ENCODE data around the gene RBKS.

The RBKS gene

DNA sequence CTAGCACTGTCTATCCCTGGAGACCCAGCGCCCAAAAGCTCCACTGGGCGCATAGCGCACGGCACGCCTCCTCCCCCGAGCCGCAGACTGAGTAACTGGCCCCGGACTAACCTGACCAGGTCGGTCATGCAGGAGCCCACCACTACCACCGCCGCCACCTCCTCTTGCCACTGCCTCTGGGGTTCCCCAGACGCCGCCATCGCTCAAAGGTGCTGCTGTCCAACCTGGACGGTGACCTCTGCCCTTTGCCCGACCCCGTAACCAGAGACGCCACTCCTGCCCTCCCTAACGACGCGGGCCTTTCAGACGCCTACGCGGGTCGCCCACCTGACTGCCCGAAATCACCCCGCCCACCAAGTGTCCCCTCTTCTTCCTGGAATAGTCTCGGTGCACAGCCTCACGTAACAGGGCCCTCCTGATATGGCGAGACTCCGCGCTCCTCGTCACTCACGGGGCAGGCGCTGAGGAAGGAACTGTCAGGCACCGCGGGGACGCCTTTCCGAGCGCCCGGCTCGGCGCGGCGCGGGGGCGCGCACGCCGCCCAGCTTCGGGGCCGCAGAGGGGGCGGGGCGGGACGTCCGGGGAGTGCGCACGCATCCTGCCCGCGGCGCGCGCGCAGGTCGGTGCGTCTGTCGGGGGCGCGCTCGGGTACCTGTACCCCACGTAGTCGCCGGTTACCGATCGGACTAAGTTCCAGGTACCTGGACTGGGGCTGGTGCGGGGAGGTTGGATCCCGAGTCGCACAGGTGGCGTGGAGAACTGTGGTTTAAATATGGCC, at the start of gene RBKS, which contains the start of gene BABAM2:
RBKS (minus strand) TSS at position 242 of the 778 bp plus-strand sequence; CDS start at position 200, 42 bp downstream.
BABAM2 (plus strand) TSS at position 584 of the 778 bp plus-strand sequence. CDS start 3,828 bp downstream, outside the sequence.
- peak; percentile 80 for DNase-seq (ENCODE audit: low read depth)

DNA sequence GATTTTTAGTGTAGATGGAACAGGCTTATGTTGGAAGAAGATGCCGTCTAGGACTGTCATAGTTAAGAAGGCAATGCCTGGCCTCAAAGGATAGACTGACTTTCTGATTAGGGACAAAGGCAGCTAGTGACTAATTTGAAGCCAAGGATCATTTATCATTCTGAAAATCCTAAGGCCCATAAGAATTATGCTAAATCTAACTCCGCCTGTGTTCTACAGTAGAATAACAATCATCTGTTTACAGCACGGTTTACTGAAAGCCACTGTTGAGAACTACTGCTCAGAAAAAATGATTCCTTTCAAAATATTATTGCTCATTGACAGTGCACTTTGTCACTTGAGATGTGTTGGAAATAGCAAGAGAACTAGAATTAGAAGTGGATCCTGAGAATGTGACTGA, 44.8 kb upstream of the RBKS start:
- DNase-seq (ENCODE audit: low read depth) = no peak

DNA sequence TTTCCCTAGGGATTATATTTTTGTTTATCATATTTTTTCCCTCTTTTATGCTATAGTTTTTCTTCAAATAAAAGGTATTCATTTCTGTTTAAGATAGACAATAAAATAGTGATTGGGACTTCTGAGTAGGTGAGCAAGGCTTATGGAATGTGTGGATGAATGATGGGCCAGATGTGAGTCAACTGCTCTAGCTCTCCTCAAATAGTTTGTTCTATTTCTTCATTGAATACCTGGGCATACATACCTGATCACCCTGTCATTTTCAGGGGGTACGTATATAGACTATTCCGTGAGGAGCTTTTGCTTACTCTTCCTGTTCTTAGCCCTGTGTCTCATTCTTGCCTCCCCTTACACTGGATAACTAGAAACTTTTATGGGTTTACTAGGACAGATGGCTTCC, 42.2 kb upstream of the RBKS start:
- no peak for DNase-seq (ENCODE audit: low read depth)

DNA sequence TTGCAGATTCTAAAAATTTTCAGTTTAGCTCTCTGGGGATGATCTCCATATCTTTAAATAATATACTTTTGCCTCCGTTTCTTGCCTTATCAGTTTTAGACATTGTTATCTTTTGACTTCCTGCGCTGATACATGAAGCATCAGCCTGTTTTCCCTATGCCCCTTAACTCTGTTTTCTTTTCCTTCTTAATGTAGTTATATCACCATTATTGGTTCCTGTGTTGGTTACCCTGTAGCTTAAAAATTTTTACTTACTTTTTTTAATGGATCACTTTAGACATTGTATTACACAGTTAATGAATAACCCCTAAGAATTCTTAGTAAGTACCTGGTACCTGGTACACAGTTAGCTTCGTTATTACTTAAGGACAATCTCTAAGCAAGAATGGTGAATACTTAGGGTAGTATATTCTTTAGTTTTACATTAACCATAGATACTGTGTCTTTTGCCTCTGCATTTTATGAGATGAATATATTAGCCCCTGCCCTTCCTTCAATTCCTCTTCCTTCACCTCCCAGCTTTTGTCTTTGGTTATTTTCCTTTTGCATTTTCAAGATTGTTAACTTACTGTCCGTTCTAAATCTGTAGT, 41.3 kb upstream of the RBKS start:
- DNase-seq (ENCODE audit: low read depth) = no peak

DNA sequence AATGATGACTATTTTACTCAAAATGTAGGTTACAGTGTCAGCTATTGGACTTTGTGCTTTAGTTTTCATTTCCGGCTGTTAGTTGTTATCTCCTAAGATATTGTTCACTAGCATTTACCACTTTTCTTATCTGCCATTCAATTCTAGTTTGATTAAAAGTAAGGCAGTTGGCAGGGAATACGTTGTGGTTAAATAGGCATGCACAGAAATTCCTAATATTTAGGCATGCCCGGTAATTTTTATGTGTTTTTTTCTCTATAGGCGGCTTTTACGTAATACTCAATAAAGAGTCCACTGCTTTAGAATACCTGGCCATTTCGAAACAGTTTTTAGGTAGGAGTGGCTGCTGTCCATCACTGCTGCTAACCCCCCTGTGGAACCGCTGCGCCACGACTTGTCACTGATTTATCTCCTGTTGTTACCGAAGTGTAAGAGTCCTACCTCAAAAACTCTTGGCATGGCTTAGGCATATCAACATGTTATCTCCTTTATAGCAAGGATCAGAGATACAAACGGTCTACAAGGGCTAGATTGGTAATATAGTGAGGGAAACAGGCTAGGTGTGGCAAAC, 39.8 kb upstream of the RBKS start:
- no peak for DNase-seq (ENCODE audit: low read depth)

DNA sequence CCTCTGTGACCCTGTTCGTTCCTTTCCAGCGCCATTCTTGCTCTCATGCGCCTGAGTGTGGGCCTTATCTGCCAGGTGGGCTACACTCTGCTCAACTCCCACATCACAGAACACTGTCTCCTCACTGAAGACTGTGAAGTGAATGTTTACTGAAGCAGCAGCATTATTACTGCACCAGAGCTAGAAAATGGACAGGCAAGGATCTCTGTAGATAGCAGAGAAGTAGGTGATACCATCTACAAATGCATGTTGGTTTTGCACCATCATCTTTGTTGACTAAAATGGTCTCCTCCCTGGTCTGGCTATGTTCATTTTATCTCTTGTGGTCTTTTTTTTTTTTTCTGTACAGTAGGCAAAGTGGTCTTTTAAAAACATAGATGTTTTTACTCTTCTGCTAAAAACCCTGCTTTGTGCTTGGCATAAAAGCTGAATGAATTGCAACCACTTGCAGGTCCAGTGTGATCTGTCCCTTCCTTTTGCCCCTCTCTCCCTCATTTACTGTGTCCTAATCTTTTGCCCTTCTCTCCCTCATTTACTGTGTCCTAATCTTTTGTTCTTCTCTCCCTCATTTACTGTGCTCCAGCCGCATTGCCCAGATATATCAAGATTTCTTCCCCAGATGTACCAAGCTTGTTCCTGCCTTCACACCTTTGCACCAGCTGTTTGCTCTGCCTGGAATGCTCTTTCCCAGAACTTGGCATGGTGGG, 35.7 kb upstream of the RBKS start:
- DNase-seq (ENCODE audit: low read depth) = no peak

DNA sequence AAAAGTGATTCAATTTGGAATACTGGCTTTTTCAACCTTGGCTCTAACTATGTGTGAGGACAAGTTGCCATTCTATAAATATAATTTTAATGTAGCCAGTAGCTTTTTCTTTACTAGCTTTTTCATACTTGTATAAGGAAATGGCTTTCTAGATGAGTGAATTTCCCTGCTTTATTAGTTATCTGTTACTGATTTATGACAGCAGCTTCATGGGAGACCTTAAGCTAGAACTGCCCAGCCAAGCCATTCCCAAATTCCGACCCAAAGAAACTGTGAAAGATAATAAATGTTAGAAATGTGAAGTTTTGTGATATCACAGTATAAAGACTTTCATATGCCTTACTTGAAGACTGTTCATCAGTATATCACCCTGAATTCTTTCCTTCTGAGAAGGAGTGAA, 32.7 kb upstream of the RBKS start:
- DNase-seq (ENCODE audit: low read depth) = no peak

DNA sequence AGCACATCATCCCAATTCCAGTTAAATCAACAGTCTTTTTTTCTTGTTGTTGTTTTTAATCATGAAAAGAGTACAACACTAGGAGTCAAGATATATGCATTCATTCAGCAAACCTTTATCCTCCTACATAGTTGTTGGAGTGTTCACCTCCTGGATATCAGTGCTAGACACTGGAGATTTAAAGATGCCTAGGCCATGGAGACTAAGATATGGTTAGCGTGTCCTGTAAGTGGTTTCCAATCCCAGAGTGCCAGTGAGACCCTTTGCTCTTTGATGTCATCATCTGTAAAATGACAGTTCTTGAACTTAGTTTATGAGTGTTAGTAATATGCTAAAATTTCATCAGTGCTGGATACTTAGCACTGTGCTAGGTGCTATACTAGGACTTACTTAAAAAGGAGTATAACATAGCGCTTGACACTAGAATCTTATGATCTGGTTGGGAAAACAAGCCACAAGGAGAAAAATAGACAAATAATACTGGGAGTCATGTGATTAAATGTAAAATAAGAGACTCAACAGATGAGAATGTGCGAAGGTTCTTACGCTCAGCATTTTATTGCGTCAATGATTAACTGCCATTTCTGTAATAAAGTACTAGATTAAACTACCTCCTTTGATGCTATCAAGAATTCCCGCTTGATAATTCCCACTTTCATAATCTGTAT, 31.8 kb upstream of the RBKS start:
- no peak for DNase-seq (ENCODE audit: low read depth)

DNA sequence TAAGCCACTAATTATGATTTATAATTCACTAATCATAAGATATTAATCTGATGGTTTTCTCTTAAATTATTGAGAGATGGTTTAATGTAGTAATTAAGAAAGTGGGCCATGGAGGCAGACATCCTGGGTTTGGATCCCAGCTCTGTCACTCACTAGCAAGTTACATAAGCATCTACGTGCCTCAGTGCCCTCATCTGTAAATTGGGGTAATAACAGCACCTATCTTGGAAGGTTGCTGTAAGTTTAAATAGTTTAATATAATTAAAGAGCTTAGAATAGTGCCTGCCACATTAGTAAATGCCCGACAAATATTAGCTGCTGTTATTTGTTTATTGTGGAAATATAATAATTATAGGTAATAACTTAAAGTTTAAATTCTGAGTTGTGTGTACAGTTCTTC, 31.2 kb upstream of the RBKS start:
- no peak for DNase-seq (ENCODE audit: low read depth)

DNA sequence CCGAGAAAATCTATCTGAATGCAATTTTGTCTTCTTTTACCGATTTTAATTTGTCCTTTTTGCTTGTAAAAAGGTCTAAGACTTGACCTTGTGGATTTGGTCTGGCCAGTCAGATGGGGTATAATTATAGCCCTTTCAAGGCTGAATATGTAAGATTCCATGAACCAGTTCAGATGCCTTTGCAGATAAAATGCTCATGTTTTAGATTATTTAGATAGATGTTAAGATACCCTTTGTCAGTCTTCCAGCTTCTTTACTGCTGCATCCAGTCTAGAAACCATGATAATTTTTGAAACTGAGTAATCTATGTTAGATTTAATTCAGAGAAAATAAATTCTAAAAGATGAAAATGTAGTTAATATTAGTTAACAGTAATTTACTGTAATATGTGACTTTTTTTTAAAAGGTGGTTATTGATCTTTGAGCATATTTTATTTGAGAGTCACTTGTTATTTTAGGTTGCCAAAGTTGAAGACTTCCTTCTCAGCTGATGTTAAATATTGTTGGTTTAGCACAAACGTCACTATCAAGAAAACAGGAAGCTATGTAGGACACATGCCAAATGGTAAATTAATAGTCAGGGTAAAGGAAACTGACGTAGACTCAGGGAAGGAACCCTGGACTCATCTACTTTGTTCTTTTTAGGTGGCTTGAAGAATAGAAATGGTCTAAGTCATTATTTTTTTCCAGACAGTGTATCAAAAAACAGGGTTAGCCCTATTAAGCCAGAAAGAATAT, 30.1 kb upstream of the RBKS start:
- no peak for DNase-seq (ENCODE audit: low read depth)

DNA sequence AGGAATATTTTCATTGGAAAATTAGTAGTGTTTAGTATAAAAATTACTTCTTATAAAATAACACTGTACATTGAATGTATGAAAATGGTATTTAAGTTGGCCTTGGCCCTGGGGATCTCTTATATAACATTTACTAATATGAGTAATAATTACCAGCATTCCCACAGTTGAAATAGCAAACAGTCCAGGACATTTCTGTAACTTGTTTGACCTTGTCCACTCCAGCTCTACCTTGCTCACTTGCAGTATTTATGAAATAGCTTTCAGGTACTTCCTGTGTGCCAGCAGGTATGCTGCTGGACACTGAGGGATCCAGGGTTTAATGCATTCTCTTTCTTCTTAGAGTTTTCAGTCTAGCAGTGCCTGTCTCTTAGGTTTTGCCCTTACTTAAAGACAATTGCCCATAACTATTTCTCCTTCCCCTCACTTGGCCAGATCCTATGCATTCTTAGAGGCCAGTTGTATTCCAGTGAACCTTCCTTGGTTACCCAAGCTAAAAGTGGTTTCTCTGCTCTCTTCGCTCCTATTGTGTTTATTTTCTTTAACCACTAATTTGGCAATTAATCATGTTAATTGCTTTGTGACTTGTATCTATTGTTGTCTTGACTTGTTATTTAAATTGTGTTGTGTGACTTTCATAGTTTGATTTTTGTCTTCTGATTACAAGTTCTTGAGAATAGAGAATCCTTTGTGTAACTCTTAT, 26.3 kb upstream of the RBKS start:
- no peak for DNase-seq (ENCODE audit: low read depth)

DNA sequence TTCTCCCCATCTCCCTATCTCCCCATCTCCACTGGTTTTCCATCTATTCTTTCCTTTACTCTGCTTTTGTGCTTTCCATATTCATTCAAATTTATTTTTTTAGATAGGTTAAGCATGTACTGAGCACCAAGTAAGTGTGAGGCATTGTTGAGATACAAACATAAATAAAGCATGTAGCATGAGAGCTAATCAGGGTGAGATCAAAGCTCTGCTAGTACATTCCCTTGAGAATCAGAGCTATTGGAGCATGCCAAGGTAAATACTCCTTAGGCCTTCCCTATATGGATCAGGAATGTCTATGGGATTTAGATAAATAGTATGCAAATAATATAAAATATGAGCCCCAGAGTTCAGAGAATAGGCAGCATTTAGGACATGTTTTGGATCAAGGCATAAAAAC, 25.7 kb upstream of the RBKS start:
- DNase-seq (ENCODE audit: low read depth) = no peak

DNA sequence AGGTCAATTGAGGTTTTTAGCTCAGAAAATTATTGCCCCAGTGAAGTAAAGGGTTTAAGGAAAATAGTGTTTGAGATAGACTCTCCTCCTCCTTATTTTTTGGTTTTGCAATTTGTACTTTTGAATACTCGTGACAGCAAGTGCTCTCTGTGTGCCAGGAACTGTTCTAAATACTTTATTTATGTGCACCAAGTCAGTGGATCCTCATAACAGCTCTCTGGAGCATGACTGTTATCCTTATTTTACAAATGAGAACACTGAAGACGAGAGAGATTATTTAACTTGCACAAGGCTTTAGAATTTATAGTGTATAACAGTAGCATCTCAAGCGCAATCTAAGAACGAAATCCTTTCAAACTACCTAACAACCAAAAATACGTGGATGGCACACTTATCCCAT, 25.0 kb upstream of the RBKS start:
- DNase-seq (ENCODE audit: low read depth) = no peak

DNA sequence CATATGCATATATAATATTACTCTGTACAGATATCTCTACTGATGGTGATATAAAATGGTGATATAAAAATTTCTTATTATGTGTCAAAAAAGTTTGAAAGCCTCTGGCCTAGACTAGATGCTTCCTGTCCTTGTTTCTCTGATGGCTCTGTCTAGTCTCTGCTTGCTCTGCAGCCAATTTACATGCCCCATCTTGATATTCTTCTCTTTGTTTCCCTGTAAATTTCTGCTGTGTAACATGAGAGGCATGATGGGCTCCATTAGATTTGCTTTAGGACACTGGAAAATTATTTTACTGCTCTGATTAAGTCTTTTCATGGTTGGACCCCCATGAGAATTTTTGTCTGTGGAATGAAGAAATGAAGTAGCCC, 24.6 kb upstream of the RBKS start:
- DNase-seq (ENCODE audit: low read depth) = no peak

DNA sequence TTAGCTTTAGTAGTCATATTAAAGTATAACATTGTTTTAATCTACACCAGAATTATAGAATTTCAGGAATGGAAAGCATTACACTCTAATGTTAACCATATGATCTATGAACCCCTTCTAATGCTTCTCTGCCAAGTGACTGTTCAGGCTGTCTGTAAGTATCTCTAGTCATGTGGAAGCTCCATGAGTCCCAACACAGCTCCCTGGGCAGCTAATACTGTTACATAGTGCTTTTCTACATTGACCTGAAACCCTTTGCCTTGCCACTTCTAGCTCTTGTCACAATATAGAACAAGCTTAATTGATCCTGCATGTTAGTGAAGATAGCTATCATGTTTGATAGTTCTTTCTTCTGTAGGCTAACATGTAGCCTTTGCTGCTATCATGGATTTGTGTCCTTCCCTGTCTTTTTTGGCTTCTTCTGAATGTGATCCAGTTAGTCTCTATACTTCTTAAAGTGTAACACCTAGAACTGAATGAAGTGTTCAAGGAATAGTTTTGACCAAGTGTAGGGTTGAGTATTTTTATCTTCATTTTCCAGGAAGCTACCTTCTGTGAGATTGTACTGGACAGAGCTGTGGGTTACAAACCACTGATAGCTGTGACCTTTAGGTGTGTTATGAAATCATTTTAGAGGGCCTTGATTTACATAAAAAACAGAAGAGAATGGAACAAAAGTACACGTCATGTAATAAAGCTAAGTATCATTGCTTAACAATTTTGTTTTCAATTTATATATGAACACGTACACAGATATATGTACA, 24.0 kb upstream of the RBKS start:
- no peak for DNase-seq (ENCODE audit: low read depth)

DNA sequence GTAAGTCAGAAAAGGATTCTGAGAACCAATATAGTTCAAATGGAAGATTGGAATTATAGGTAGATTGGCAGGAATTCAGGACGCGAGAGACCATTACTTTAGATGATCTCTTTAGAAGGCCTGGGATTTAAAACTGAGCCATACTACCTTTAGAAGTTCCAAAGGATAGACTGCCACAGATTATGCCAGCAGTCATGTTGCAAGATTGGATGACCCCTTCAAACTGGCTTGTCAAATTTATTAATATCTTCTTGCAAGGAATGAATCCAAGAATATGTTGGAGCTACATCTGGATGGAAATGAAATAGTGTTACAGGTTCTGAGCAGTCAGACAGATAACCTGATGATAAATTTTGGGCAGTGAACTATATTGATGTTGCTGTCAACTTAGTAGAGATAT, 22.3 kb upstream of the RBKS start:
- DNase-seq (ENCODE audit: low read depth) = no peak

DNA sequence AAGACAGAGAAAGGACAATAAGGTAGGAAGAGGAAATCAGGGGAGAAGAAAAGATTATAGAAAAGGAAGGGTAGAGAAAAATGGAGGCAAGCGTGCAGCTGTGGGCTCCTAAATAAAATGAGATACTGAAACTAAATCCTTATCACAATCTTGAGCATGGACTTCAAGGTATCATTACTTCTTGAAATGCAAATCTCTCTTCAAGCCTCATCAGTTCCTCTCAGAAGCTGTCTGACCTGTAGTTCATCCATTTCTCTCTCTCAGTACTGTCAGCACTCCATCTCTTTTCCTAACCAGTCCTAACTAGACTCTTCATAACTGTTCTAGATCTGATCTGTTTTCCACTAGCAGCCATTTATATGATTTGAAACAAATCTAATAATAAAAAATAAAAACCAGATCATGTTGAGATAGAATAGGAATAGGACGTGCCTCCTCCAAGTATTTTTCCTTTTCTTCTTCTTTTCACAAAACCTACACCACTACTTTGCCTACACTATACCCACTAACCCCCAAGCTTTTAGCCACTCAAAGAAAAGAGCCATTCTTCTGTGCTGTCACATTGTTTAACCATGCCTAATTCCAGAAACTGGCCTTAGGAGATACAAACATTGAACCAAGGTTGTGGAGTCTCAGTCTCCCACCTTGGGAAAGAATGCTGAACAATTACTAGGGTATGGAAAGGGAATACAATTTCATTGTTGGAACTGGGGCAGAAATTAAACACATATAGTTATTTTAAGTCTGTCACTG, 21.4 kb upstream of the RBKS start:
- no peak for DNase-seq (ENCODE audit: low read depth)

DNA sequence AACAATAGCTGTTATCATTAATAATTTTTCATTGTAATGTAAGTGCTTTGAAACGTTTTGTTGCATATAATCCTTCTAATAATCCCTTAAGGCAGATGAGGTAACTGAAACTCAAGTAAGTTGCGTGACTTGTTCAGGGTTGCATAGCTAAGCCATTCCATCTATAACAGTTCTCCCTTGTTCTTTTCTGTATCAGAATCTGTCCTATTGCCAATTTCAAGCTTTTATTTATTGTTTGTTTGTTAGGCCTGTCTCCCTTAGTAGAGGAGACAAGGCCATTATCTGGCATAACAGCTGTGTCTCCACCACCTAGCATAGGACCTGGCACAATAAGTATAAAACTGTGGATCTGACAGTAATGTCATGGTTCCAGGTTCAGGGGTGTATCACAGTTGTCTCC, 19.7 kb upstream of the RBKS start:
- no peak for DNase-seq (ENCODE audit: low read depth)

DNA sequence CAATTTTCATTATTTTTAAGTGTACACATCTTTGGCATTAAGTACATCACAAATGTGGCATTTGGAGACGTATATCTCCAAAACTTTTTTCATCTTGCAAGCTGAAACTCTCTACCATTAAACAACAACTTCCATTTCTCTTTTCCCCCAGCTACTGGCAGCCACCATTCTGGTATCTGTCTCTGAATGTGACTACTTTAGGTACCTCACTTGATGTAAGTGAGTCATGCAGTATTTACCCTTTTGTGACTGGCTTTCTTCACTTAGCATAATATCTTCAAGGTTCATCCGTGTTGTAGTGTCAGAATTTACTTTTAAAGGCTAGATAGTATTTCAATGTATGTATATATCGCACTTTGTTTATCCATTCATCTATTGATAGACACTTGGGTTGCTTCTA, 17.4 kb upstream of the RBKS start:
- DNase-seq (ENCODE audit: low read depth) = no peak

DNA sequence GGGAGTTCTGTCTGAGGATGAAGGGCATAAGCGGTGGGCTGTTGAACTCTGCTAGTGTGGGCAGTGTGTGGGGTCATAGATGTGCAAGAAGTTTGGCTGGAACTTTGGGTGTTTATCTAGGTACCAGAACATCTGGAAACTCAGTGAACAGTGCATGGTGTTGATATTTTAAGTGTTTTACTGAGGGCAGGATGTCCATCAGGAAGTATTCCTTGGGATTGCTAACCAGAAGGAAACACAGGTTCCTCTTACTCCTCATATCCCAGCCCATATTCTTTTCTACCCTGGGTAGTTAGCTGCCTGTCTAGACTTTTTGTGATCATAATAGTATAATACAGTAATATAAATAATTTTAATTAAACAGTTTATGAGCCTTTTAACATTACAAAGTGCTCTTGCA, 15.9 kb upstream of the RBKS start:
- no peak for DNase-seq (ENCODE audit: low read depth)
